Mesenchymal stem cell (in vitro differentiated cells and primary cell): ENCODE results near the gene DNHD1.
A peak's percentile ranks its signal among the peaks of the same experiment; 100 is the strongest.

Source experiments
- DNase-seq: peaks from one replicate; pipeline ENCODE4 v3.0.0-alpha.2; 2013
- H2AFZ ChIP-seq: one replicate; pipeline ENCODE4 v1.6.1; 2013; ENCODE audit warnings: low read depth, mild to moderate bottlenecking, control low read depth, inconsistent platforms, low read length, moderate library complexity
- H2AK5ac ChIP-seq: 2 replicates; pipeline ENCODE4 v1.6.1; 2013; ENCODE audit warnings: low read length, moderate library complexity, mild to moderate bottlenecking, inconsistent platforms; ENCODE audit not compliant: severe bottlenecking
- H2BK120ac ChIP-seq: one replicate; pipeline ENCODE4 v1.6.1; 2013; ENCODE audit warnings: low read depth, mild to moderate bottlenecking, inconsistent platforms, low read length, moderate library complexity
- H2BK12ac ChIP-seq, 2 experiments: one replicate each; pipeline ENCODE4 v1.6.1; 2013; ENCODE audit warnings: inconsistent platforms in 2 of 2, low read length in 2 of 2, mild to moderate bottlenecking in 2 of 2, moderate library complexity in 2 of 2, control low read depth in 1 of 2
- H2BK15ac ChIP-seq: one replicate; pipeline ENCODE4 v1.6.1; 2013; ENCODE audit warnings: mild to moderate bottlenecking, low read depth, inconsistent platforms; ENCODE audit not compliant: poor library complexity, severe bottlenecking
- H2BK5ac ChIP-seq: 2 replicates; pipeline ENCODE4 v1.6.1; 2013; ENCODE audit warnings: low read depth, mild to moderate bottlenecking, low read length, control low read depth, inconsistent platforms; ENCODE audit not compliant: poor library complexity, severe bottlenecking
- H3K14ac ChIP-seq, 2 experiments: one replicate each; pipeline ENCODE4 v1.6.1; 2013; ENCODE audit warnings: inconsistent platforms in 2 of 2, low read length in 2 of 2, control low read depth in 1 of 2, mild to moderate bottlenecking in 1 of 2, moderate library complexity in 1 of 2
- H3K18ac ChIP-seq, 2 experiments: one replicate each; pipeline ENCODE4 v1.6.1; 2013; ENCODE audit warnings: inconsistent platforms in 2 of 2, low read length in 2 of 2, control low read depth in 1 of 2, low read depth in 1 of 2, mild to moderate bottlenecking in 1 of 2
- H3K23ac ChIP-seq, 2 experiments: one replicate each; pipeline ENCODE4 v1.6.1; 2013; ENCODE audit warnings: inconsistent platforms in 2 of 2, low read length in 2 of 2, mild to moderate bottlenecking in 2 of 2, moderate library complexity in 2 of 2, control low read depth in 1 of 2
- H3K27ac ChIP-seq: 2 replicates; pipeline ENCODE4 v1.5.1; 2013; ENCODE audit warnings: mild to moderate bottlenecking, moderate library complexity, low read length, control low read depth, inconsistent platforms; ENCODE audit not compliant: poor library complexity, severe bottlenecking
- H3K27me3 ChIP-seq, 2 experiments: 2 replicates each; pipeline versions ENCODE4 v1.6.1 to v1.7.0; 2013; ENCODE audit warnings: low read length in 2 of 2, mild to moderate bottlenecking in 2 of 2, moderate library complexity in 2 of 2, control low read depth in 1 of 2, inconsistent platforms in 1 of 2; ENCODE audit not compliant: control insufficient read depth in 1 of 2, insufficient read depth in 1 of 2
- H3K36me3 ChIP-seq, 2 experiments: 2 replicates each; pipeline versions ENCODE4 v1.6.1 to v1.7.0; 2013; ENCODE audit warnings: low read length in 2 of 2, control low read depth in 1 of 2, inconsistent platforms in 1 of 2, low read depth in 1 of 2, mild to moderate bottlenecking in 1 of 2; ENCODE audit not compliant: insufficient read depth in 2 of 2, control insufficient read depth in 1 of 2
- H3K4ac ChIP-seq, 2 experiments: one replicate each; pipeline ENCODE4 v1.6.1; 2013; ENCODE audit warnings: inconsistent platforms in 2 of 2, low read length in 2 of 2, mild to moderate bottlenecking in 2 of 2, moderate library complexity in 2 of 2, control low read depth in 1 of 2, low read depth in 1 of 2
- H3K4me1 ChIP-seq: 2 replicates; pipeline ENCODE4 v1.6.1; 2013; ENCODE audit warnings: low read depth, low read length, control low read depth; ENCODE audit not compliant: control insufficient read depth, insufficient read depth
- H3K4me2 ChIP-seq: 2 replicates; pipeline ENCODE4 v1.6.1; 2013; ENCODE audit warnings: low read length, mild to moderate bottlenecking, inconsistent platforms; ENCODE audit not compliant: poor library complexity, severe bottlenecking
- H3K4me3 ChIP-seq, 2 experiments: 2 replicates each; pipeline versions ENCODE4 v1.5.1 to v1.7.0; 2013; ENCODE audit warnings: low read length in 2 of 2, mild to moderate bottlenecking in 2 of 2, control low read depth in 1 of 2, low read depth in 1 of 2; ENCODE audit not compliant: insufficient read depth in 1 of 2
- H3K79me1 ChIP-seq: replicated peaks from 2 replicates; pipeline ENCODE4 v1.6.1; 2013; ENCODE audit warnings: mild to moderate bottlenecking, control low read depth, low read length, inconsistent platforms; ENCODE audit not compliant: poor library complexity, severe bottlenecking
- H3K9ac ChIP-seq: 2 replicates; pipeline ENCODE4 v1.7.0; 2013; ENCODE audit warnings: mild to moderate bottlenecking, low read length, moderate library complexity
- H3K9me3 ChIP-seq: 2 replicates; pipeline ENCODE4 v1.7.0; 2013; ENCODE audit warnings: mild to moderate bottlenecking, low read length; ENCODE audit not compliant: control insufficient read depth
- H4K8ac ChIP-seq: one replicate; pipeline ENCODE4 v1.6.1; 2013; ENCODE audit warnings: inconsistent platforms, mild to moderate bottlenecking, low read length, moderate library complexity
- H4K91ac ChIP-seq: one replicate; pipeline ENCODE4 v1.6.1; 2013; ENCODE audit warnings: mild to moderate bottlenecking, low read length, inconsistent platforms
- WGBS: methylation state at CpG from one replicate; pipeline ENCODE4 v1.1.7; 2013; ENCODE audit warnings: mixed read lengths; 5-methylcytosine and 5-hydroxymethylcytosine counted together

Gene DNHD1

DNA sequence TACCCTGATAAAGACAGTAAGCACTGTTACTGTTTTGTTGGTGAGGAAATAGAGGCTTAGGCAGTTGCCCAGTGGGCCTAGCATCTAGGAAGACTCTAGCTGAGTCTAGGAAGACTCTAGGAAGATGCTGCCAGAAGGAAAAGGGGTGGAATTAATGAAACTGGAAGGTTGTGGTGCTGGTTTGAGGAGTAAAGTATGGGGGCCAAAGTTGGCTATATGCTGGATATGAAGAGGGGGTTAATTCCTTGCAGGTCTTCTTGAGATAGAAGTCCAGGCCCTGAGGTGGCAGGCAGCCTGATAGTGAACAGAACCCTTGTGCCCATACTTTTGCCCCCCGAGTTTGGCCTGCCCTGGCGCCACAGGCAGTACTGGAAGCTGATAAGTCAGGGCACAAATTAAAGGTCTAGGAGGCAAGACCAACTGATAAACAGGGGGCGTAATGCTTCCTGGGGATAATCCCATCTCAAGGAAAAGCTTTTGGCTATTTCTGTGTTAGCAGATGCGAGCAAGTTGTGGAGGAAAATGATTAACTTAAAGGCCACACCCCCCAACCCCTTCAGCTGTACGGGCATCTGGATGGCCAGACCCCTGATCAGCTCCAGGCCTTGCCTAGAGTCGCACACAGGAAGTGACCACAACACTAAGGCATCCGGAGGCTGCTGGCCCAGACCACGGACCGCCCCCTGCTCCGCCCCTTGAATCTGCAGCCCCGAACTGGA lies 109.5 kb downstream of the DNHD1 start:
- peak overlapping the region; percentile 95 for H3K27ac ChIP-seq
- peaks cover 39 to 48% of the 10 kb centered on the region in 2 experiments for H3K36me3 ChIP-seq
- WGBS = 4% methylated on average over 10 of the region's 11 CpGs

DNA sequence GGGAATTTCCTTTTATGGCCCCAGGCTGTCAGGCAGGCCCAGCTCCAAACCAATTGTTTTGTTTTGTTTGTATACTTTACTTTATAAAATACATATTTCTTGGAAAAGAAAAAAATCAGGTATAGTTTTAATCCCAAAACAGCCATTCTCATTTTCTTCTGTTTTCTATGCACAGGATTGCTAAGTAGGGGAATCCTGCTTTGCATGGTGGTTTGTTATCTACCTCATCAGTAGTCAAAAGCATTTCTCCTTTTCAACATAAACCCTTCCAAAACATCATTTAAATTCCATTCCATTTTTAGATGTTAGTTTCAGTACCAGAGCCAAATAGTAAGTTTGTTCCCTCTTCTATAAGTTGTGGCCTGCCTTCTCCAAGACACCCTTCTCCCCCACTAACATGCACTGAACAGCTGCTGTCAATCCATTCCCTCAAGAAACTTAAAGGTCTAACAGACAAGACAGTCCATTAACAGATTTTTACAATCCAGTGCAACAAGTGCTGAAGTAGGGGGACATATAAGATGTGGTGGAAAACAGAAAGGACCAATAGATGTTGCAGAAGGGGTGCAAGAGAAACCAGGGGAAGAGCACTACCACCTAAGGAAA lies 110.2 kb downstream of the DNHD1 start:
- no peak overlapping the region for H3K14ac ChIP-seq
- H2AK5ac ChIP-seq = no peak overlapping the region
- peaks cover 37 to 46% of the 10 kb centered on the region in 2 experiments for H3K36me3 ChIP-seq
- no peak overlapping the region for H3K18ac ChIP-seq
- H3K27me3 ChIP-seq = no peaks in the 10 kb centered on the region
- no peak overlapping the region for H2AFZ ChIP-seq
- no peak overlapping the region for H2BK12ac ChIP-seq
- DNase-seq = no peak
- no peak overlapping the region for H3K4ac ChIP-seq
- H3K23ac ChIP-seq = no peak overlapping the region
- no peak overlapping the region for H4K8ac ChIP-seq
- no peak overlapping the region for H4K91ac ChIP-seq
- H3K4me1 ChIP-seq = peaks cover 22% of the 10 kb centered on the region
- H2BK5ac ChIP-seq = no peak overlapping the region
- H3K4me2 ChIP-seq = no peak overlapping the region
- H3K27ac ChIP-seq = peak overlapping the region; percentile 74
- peaks cover 20% of the 10 kb centered on the region for H3K79me1 ChIP-seq
- peak overlapping the region; percentile 89 for H3K9ac ChIP-seq
- H2BK120ac ChIP-seq = no peak overlapping the region
- H3K4me3 ChIP-seq = peak overlapping the region in 1 of 2 experiments; percentile 16
- H2BK15ac ChIP-seq = no peak overlapping the region
- no peaks in the 10 kb centered on the region for H3K9me3 ChIP-seq

More for the DNA sequence above, 109.5 kb downstream of the DNHD1 start:
- Histone ChIP-seq H3K79me1 (peaks cover 22% of the 10 kb centered on the region), H4K91ac (peak overlapping the region; percentile 60), H3K4me1 (peaks cover 28% of the 10 kb centered on the region), H3K4me3 (peak overlapping the region in 1 of 2 experiments; percentile 98), H2AFZ (no peak overlapping the region), H3K27me3 (no peaks in the 10 kb centered on the region), H4K8ac (peak overlapping the region; percentile 66), H3K9ac (peak overlapping the region; percentile 93), H2BK12ac (peak overlapping the region; percentile 20 to 70), H3K14ac (no peak overlapping the region), H2BK120ac (peak overlapping the region; percentile 75), H2AK5ac (peak overlapping the region; percentile 75), H3K4me2 (peak overlapping the region; percentile 26), H3K18ac (peak overlapping the region; percentile 71 to 86), H2BK5ac (peak overlapping the region; percentile 76), H3K4ac (peak overlapping the region; percentile 34 to 96), H2BK15ac (no peak overlapping the region), H3K23ac (no peak overlapping the region), H3K9me3 (no peaks in the 10 kb centered on the region)
- peak; percentile 97 for DNase-seq

DNA sequence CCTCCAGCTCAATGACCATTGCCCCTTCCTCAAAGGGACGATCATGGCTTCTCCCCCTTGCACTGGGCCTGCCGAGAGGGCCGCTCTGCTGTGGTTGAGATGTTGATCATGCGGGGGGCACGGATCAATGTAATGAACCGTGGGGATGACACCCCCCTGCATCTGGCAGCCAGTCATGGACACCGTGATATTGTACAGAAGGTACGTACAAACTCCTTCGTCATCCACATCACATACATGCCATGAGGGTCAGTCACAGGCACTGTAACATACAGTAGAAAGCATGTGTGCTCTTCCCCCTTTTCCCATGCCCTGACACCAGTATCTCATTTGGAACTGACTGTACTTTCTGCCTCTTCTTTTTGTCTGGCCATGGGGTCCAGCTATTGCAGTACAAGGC lies 110.9 kb downstream of the DNHD1 start:
- Histone ChIP-seq H3K36me3 (peaks cover 37 to 46% of the 10 kb centered on the region in 2 experiments), H3K27ac (peak overlapping the region; percentile 74), H3K9ac (peak overlapping the region; percentile 89), H3K79me1 (peaks cover 20% of the 10 kb centered on the region), H3K4me1 (peaks cover 20% of the 10 kb centered on the region), H2BK120ac (no peak overlapping the region), H2BK15ac (peak overlapping the region; percentile 4), H2BK12ac (no peak overlapping the region), H3K4ac (no peak overlapping the region), H2AFZ (no peak overlapping the region), H2BK5ac (no peak overlapping the region), H2AK5ac (peak overlapping the region; percentile 33), H3K27me3 (no peaks in the 10 kb centered on the region), H3K18ac (peak overlapping the region in 1 of 2 experiments; percentile 31), H3K9me3 (no peaks in the 10 kb centered on the region), H3K23ac (no peak overlapping the region), H3K14ac (no peak overlapping the region), H3K4me2 (no peak overlapping the region), H4K91ac (no peak overlapping the region), H4K8ac (no peak overlapping the region), H3K4me3 (no peak overlapping the region)
- no peak for DNase-seq
- 90% methylated on average over 9 of the region's 9 CpGs for WGBS

DNA sequence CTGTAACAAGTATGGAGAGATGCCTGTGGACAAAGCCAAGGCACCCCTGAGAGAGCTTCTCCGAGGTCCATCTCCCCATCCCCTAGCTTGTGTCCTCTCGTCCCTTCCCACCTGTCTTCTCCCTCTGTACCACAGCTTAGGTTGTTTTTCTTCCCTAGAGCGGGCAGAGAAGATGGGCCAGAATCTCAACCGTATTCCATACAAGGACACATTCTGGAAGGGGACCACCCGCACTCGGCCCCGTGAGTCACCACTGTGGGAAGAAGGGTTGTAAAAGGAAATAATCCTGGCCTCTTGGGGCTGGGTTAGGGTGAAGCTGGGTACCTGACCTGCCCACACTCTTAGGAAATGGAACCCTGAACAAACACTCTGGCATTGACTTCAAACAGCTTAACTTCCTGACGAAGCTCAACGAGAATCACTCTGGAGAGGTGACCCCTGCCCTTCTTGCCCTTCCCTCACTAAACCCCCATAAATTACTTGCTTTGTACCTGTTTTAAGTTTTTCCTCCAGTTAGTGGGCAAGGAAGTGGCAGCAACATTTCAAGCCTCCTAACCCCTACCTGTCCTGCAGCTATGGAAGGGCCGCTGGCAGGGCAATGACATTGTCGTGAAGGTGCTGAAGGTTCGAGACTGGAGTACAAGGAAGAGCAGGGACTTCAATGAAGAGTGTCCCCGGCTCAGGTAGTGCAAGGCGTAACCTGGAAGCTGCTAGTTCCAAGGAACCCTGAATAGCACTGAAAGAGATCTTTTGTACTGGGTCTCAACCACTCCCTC lies 111.8 kb downstream of the DNHD1 start:
- Histone ChIP-seq H3K4me3 (no peak overlapping the region), H2AFZ (no peak overlapping the region), H3K27ac (no peak overlapping the region), H4K8ac (no peak overlapping the region), H2AK5ac (no peak overlapping the region), H2BK12ac (no peak overlapping the region), H2BK120ac (no peak overlapping the region), H2BK5ac (no peak overlapping the region), H3K4ac (no peak overlapping the region), H2BK15ac (no peak overlapping the region), H3K36me3 (peaks cover 37 to 55% of the 10 kb centered on the region in 2 experiments), H3K27me3 (no peaks in the 10 kb centered on the region), H3K79me1 (peaks cover 20% of the 10 kb centered on the region), H3K23ac (no peak overlapping the region), H3K14ac (no peak overlapping the region), H3K4me2 (no peak overlapping the region), H4K91ac (no peak overlapping the region), H3K9me3 (no peaks in the 10 kb centered on the region), H3K9ac (peak overlapping the region; percentile 89), H3K4me1 (peaks cover 20% of the 10 kb centered on the region), H3K18ac (no peak overlapping the region)
- peak; percentile 19 for DNase-seq
- 80% methylated on average over 14 of the region's 14 CpGs for WGBS
